GM21360 (cell line): ENCODE results near the gene ABCC11.

Experiments used
- ATAC-seq: cut with Tn5 transposase; IDR thresholded peaks from one replicate; pipeline ENCODE4 v1.9.1; 2021; ENCODE audit warnings: mild to moderate bottlenecking, moderate library complexity; ENCODE audit not compliant: unreplicated experiment

The ABCC11 gene

GRCh38 chr16:48164907-48165715 lies 82.2 kb downstream of the ABCC11 start:
- no peak for ATAC-seq

- ATAC-seq = no peak
Measured at GRCh38 chr16:48162839-48163410, 84.4 kb downstream of the ABCC11 start.

GRCh38 chr16:48161906-48162305 lies 85.4 kb downstream of the ABCC11 start:
- no peak for ATAC-seq

DNA sequence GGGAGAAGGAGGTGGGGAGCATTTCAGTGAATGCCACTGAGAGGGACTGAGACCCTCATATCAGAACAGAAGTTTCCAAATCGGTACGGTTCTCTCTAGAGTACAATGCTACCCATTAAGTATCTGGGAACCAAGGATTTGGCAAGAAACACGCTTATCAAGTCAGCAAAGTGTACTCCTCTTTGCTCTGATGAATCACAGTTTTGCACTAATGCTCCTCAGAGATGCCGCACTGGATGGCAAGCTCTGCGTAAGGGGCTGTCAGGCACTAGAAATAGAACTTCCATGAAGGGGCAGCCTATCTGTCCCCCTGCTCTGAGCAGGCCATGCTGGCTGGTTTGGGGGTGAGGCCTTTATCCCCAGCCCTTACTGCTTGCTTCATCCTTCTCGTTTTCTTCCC lies 86.8 kb downstream of the ABCC11 start:
- ATAC-seq = no peak

- peak; percentile 61 for ATAC-seq
Measured at GRCh38 chr16:48158296-48158695, 89.0 kb downstream of the ABCC11 start.

DNA sequence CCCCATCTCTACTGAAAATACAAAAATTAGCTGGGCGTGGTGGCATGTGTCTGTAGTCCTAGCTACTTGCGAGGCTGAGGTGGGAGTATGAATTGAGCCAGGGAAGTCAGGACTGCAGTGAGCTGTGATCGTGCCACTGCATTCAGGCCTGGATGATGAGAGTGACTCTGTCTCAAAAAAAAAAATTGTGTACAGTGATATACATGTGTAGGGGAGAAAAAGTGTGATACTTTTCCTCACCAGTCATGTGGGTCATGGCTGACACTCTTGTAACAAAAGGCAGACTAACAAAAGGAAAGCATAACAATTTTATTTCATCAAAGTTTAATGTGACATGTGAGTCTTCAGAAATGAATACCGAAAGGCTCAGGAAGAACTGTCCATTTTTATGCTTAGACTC lies 89.5 kb downstream of the ABCC11 start:
- ATAC-seq = peak; percentile 14

DNA sequence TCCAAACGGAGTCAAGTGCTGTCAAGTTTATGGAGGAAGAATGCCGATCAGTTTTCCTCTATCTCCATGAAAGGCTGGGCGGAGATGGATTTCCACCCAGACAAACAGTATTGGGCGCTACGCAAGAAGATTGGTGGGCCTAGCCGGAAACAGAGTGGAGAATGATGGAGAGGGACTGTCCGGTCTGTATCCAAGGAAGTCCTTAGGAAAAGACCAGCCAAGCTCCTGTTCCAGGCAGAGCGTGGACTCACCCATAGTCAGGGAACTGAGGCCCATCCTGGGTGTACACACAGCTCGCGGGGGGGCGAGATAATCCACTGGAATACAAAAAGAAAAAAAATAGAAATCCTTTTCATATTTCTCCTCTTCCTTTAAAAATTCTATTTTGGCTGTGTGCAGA lies 90.0 kb downstream of the ABCC11 start:
- no peak for ATAC-seq

DNA sequence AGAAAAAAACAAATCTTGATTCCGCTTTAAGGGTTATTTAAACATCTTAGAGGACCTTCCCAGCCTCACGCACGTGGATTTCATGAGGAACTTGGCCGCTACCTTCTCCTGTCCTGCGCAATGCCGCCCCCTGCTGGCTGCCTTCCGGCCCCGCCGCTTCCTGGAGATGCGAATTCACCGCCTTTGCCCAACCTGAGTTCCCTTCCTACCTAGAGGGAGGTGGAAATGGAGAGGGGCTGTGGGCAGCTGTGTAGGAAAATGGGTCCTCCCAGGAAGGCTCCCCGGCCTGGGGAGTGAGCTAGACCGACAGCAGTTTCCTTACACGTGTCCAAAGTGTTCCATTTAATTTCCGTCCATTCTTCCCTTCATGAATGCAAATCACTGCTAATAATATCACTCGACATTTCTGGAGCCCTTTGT lies 90.5 kb downstream of the ABCC11 start:
- ATAC-seq = no peak

DNA sequence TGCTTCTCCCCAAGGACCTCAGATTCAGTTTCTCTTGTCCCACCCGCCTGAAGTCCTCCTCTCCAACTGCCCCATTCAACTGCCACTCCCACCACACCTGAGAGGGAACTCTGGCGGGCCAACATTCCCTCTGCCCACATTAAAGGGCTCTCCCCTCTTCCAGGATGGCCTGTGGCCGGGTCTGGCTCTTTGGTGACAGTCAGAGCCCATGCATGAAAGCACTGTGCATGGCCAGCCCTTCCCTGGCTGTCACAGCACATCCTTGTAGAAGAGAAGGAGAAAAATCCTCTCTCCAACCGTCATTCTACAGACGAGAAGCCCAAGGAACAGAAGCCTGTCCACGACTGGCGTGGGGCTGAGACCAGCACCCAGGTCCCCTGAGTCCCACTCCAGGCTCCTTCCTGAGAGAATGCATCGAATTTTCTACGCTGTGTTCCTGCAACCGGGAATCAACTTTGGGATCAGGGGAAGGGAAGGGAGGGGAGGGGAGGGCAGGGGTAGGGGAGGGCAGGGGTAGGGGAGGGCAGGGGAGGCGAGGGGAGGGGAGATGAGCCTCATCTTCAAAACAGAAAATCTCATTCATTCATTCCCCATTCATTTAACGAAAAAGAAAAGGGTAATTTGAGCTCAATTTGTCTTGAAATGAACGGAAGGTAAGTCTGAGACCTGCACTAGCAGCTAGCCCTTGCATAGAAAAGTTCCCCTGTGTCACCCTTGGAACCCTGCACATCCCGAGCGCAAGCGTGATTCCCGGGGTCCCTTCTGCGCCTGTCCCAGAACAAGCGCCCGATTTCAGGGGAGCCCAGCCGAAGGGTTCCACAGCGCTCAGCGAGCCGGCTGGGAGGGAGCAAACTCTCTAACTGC lies 91.2 kb downstream of the ABCC11 start, which contains the start of gene ABCC12:
Gene ABCC12, minus strand, starts transcription at position 68 of the 864 bp plus-strand sequence. CDS start 9,569 bp downstream, outside the sequence.
- ATAC-seq = no peak

- ATAC-seq = no peak
Measured at GRCh38 chr16:48153774-48154173, 93.6 kb downstream of the ABCC11 start.

- no peak for ATAC-seq
Measured at GRCh38 chr16:48152226-48152625, 95.1 kb downstream of the ABCC11 start.

- no peak for ATAC-seq
Measured at GRCh38 chr16:48150707-48151106, 96.6 kb downstream of the ABCC11 start.

DNA sequence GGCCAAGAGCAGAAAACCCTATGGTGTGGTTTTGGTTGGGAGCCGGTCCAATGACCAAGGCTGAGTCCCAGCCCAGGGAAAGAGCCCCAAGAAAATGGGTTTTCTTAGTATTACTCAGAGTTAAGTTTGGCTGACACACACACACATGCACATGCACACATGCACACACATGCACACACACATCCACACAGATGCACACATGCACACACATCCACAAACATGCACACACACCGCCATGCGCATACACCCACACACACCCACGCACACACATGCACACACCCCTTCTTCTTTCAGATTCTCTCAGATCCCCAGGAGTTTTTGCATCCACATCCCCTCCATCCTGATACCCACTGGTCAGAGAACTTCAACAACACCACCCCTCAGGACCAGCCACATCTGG lies 100.6 kb downstream of the ABCC11 start:
- no peak for ATAC-seq

DNA sequence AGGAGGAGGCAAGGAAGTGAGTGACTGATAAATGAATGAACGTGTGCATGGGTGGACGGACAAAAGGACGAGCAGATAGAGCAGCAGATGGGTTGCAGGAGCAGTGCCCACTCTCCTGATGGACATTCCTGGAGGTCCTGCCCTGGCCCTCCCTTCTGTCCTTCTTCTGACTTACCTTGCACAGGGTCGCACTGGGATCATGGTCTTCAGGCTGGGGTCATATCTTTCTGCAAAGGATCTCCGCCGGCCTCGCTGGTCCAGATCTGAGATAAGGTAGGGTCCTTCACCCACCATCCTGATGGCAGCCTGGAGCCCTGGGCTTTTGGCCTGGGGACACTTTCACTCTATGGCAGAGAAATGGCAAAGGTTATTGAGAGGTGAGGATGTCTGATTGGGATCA lies 101.2 kb downstream of the ABCC11 start:
- ATAC-seq = no peak

DNA sequence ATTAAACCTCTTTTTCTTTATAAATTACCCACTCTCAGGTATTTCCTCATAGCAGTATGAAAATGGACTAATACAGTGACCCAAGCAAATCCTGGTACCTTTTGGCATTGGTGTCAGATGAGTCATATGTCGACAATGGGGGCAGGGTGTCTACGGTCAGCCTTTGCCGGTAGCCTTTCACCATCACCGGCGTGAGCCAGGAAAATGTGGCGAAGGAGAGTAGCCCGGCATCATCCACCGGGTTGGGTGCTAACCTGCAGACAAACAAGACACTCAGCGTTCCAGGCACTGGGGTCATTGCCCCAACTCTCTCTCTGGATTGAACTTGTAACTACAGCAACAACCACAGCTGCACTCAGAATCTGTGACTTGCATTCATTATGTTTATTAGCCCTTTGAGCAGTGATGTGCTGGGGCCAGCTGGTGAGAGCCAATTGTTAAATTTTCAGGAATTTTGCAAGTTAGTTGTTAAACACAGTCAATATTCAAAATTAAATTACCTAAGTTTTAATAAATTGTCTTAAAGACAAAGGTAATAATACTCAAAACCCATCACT lies 103.4 kb downstream of the ABCC11 start:
- no peak for ATAC-seq

GRCh38 chr16:48140821-48141220 lies 106.5 kb downstream of the ABCC11 start:
- no peak for ATAC-seq

DNA sequence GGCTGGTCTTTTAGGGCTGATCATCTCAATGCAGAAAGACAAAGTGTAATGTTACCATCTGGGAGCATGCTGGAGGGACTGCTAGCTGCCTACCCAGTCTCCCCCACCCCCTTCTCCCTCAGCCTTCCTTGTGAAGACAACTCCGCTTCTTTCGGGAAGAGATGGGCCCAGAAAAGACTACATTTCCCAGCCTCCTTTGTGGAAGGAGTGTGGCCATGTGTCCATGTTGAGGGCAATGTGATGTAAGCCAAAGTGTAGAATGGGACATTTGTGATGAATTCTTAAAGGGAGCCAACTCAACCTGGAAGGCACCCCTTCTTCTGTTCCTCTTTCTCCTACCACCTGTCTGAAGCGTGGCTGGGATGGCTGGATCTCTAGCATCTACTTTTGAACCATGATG lies 107.8 kb downstream of the ABCC11 start:
- ATAC-seq = no peak

DNA sequence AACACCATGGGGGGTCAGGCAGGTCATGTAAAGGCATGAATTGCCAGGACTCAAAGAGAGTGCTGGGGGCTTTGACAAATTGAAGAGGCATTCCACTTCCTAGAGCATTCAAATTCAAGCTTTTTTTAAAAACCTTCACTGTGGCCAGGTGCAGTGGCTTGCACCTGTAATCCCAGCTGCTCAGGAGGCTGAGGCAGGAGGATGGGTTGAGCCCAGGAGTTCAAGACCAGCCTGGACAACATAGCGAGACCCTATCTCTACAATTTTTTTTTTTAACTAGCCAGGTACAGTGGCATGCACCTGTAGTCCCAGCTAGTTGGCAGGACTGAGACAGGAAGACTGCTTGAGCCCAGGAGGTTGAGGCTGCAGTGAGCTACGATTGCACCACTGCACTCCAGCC lies 108.8 kb downstream of the ABCC11 start:
- ATAC-seq = no peak

DNA sequence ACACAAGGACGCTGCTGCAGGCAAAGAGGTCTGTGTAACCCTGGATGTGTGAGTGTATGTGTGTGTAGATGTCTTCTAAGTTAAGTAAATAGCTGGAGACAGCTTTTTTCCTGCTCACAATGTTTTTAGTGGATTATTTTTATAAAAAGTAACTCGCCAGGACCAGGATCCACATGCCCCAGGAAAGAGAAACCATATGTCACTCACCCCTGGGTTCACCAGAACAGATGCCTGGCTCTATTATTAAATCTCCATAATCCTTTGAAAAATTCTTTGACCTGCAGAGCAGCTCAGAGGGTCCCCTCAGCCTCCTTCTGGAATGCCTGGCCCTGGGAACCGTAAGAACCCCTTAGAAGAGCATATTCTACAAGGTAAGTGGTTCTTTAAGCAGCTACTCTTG lies 109.5 kb downstream of the ABCC11 start:
- no peak for ATAC-seq

DNA sequence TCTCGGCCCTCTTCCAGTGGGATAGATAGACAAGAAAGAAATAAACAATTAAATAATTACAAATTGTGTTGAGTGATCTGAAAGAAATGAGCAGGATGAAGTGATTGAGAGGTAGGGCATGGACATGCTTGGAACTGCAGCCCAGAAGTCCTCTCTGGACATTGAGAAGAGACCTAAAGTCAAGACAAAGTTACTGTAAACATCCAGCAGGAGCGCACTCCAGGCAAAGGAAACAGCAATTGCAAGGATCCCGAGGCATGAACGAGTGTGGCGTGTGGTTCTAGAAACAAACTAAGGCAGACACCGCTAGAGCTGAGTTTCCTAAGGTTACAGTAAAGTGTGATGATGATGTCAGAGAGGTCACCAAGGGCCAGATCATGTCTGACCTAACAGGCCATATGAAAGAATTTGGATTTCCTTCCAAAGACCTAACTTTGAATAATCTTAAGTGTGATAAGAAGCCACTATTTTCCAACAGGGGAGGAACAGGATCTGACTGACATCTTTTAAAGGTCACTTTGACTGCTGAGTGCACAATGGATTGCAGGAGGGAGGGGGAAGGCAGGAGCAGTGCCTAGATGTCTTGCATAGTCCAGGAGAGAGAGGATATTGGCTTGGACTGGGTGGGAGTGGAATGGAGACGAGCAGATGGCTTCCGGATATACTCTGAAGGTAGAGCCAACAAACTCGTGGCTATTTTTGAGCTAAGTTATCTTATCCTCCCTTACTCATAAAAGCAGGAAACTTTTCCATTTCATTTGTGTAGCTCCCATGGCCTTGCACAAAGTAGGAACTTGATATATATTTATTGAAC lies 110.6 kb downstream of the ABCC11 start:
- no peak for ATAC-seq
